Limb (tissue), 2 donors: Measurements from ENCODE around the gene FNBP1L.
"Not testable (repeated sequence)": the region's sequence is repeated elsewhere in the genome, so short reads cannot be mapped to it uniquely, and the experiment has no call there.

Experiments used
- DNase-seq, 2 donors: peaks; one replicate each; pipeline ENCODE4 v3.0.0-alpha.2; 2016; ENCODE audit errors: extremely low spot score in 2 of 2

Gene FNBP1L

GRCh38 chr1:93528412-93528811, 80.5 kb downstream of the FNBP1L start:
- no peak for DNase-seq

- DNase-seq = no peak
Measured at GRCh38 chr1:93531193-93531592, 83.3 kb downstream of the FNBP1L start.

- no peak for DNase-seq
Measured at GRCh38 chr1:93532780-93533378, 85.0 kb downstream of the FNBP1L start.

GRCh38 chr1:93533677-93534076, 85.8 kb downstream of the FNBP1L start:
- DNase-seq = no peak

- DNase-seq = no peak
Measured at GRCh38 chr1:93537396-93537795, 89.5 kb downstream of the FNBP1L start.

GRCh38 chr1:93537924-93538323, 90.0 kb downstream of the FNBP1L start:
- no peak for DNase-seq

- DNase-seq = no peak
Measured at GRCh38 chr1:93541045-93541444, 93.1 kb downstream of the FNBP1L start.

GRCh38 chr1:93542398-93542797, 94.5 kb downstream of the FNBP1L start:
- DNase-seq = no peak

GRCh38 chr1:93546162-93546863, 98.4 kb downstream of the FNBP1L start:
- DNase-seq = no peak

- DNase-seq = no peak
Measured at GRCh38 chr1:93549131-93549530, 101.2 kb downstream of the FNBP1L start.

GRCh38 chr1:93549811-93550210, 101.9 kb downstream of the FNBP1L start:
- no peak for DNase-seq

GRCh38 chr1:93552741-93553455, 105.0 kb downstream of the FNBP1L start:
- DNase-seq = no peak

- DNase-seq = not testable (repeated sequence)
Measured at GRCh38 chr1:93553886-93554490, 106.1 kb downstream of the FNBP1L start.

- DNase-seq = no peak
Measured at GRCh38 chr1:93554883-93555872, 107.3 kb downstream of the FNBP1L start.

GRCh38 chr1:93556291-93556690, 108.4 kb downstream of the FNBP1L start:
- no peak for DNase-seq

GRCh38 chr1:93559045-93559444, 111.1 kb downstream of the FNBP1L start:
- no peak for DNase-seq

- no peak for DNase-seq
Measured at GRCh38 chr1:93559695-93560094, 111.8 kb downstream of the FNBP1L start.

GRCh38 chr1:93565496-93566206, 117.7 kb downstream of the FNBP1L start:
- DNase-seq = no peak

GRCh38 chr1:93566227-93566626, 118.3 kb downstream of the FNBP1L start:
- DNase-seq = no peak

GRCh38 chr1:93567255-93567918, 119.5 kb downstream of the FNBP1L start:
- no peak for DNase-seq
